Cardiac muscle cell (in vitro differentiated cells and primary cell): ENCODE results near the gene COMMD1. TPM values are rescaled to one million over a fixed set of nuclear protein-coding genes. Genes with fewer than 3 reads are reported as not detected.

ENCODE experiments used
- DNase-seq, 2 donors: peaks; one replicate each; pipeline versions ENCODE4 v3.0.0 to v3.0.0-alpha.2; 2010 to 2017; ENCODE audit warnings: low read depth in 1 of 2, low spot score in 1 of 2
- H3K27ac ChIP-seq: fragments of 200-600 bp; sonication (generic); 2 replicates; pipeline ENCODE4 v1.5.1; 2016
- H3K27me3 ChIP-seq: fragments of 200-600 bp; sonication (generic); 2 replicates; pipeline ENCODE4 v1.6.0; 2016; ENCODE audit warnings: control low read depth
- H3K36me3 ChIP-seq: fragments of 200-600 bp; sonication (generic); 2 replicates; pipeline ENCODE4 v1.5.1; 2016; ENCODE audit warnings: control low read depth
- H3K4me1 ChIP-seq: fragments of 200-600 bp; sonication (generic); 2 replicates; pipeline ENCODE4 v1.8.1; 2017; ENCODE audit warnings: low read depth, mild to moderate bottlenecking, mixed run types
- H3K4me3 ChIP-seq: fragments of 200-600 bp; sonication (generic); 2 replicates; pipeline ENCODE4 v1.5.1; 2016; ENCODE audit warnings: mild to moderate bottlenecking
- H3K9me3 ChIP-seq: fragments of 200-600 bp; sonication (generic); 2 replicates; pipeline ENCODE4 v1.5.1; 2017; ENCODE audit warnings: low read depth, mild to moderate bottlenecking, control low read depth
- polyA plus RNA-seq: library from polyadenylated mRNA; unstranded; fragments of >200 nt; fragmentation: Nextera tagmentation; extraction: Ambion mirVana; gene quantifications from 2 replicates; pipeline ENCODE4 v1.2.1, GENCODE V29; 2016
- total RNA-seq: library from RNA; depleted of rRNA; stranded (reverse); fragments of >200 nt; gene quantifications from 2 replicates; pipeline ENCODE4 v1.2.3, GENCODE V29; 2016
- TF ChIP-seq, protein P1 (sequence below): IDR thresholded peaks from 2 replicates; pipeline ENCODE4 v1.5.1; 2012; ENCODE audit warnings: low read depth, mild to moderate bottlenecking, low read length

COMMD1 gene
- total and polyA plus RNA-seq, 2 experiments from 2014 or later = 36.1 to 94.0 TPM

DNA sequence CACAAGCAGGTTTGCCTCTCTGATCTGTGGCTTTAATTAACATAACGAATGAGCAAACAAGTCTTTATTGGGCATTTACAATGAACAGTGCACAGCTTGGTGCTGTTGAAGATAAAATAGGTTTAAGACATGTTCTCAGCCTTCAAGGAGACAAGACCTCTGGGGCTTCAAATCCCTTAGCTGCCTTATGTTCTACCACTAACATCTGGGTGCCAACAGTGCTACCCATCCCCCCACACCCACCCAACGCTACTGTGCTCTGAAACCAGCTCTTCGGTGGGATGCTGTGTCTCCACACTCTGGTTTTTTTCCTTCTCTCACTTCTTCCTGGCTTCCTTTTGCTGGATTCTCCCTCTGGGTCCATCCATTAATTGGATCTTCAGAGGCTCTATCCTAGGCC is 276.4 kb downstream of the COMMD1 start:
- Histone ChIP-seq H3K27ac (no peak overlapping the region), H3K4me3 (no peak overlapping the region), H3K4me1 (peaks cover 9% of the 10 kb centered on the region), H3K36me3 (no peaks in the 10 kb centered on the region), H3K27me3 (no peaks in the 10 kb centered on the region), H3K9me3 (no peaks in the 10 kb centered on the region)
- no peak for DNase-seq
- TF ChIP-seq, protein P1, sequence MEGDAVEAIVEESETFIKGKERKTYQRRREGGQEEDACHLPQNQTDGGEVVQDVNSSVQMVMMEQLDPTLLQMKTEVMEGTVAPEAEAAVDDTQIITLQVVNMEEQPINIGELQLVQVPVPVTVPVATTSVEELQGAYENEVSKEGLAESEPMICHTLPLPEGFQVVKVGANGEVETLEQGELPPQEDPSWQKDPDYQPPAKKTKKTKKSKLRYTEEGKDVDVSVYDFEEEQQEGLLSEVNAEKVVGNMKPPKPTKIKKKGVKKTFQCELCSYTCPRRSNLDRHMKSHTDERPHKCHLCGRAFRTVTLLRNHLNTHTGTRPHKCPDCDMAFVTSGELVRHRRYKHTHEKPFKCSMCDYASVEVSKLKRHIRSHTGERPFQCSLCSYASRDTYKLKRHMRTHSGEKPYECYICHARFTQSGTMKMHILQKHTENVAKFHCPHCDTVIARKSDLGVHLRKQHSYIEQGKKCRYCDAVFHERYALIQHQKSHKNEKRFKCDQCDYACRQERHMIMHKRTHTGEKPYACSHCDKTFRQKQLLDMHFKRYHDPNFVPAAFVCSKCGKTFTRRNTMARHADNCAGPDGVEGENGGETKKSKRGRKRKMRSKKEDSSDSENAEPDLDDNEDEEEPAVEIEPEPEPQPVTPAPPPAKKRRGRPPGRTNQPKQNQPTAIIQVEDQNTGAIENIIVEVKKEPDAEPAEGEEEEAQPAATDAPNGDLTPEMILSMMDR = no peak

DNA sequence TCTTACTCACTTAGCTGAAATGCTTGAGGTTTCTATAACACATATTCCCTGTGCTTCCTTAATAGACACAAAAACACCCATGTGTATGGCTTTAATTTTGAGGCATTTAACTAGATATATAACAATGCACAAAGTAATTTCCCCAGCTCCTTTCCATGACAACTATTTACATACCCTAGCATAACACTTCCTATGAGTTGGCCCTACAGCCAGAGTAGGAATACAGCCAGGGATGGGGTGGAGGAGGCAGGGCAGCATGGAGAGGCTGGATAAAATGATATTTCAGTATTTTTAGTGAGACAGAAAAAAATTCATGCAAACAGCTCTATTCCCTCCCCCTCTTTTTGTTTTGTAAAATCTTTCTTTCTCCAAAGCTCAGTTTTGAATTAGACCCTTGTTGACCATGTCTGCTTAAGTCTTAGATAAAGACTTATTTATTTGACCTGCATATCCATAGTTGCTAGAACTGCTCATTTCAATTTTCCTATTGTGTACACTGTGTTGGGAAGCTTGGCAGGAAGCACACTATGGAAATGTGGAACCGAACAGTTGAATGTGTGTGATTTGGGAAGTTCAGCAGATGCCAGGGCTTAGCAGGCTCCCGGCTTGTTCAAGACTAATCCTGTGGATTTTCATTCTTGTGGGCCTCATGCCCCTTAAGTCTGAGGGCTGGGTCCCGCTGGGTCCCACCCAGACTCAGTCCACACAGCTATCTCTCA is 279.2 kb downstream of the COMMD1 start:
- no peak for DNase-seq
- Histone ChIP-seq H3K9me3 (no peaks in the 10 kb centered on the region), H3K36me3 (no peaks in the 10 kb centered on the region), H3K4me3 (no peak overlapping the region), H3K27me3 (no peaks in the 10 kb centered on the region), H3K4me1 (no peaks in the 10 kb centered on the region), H3K27ac (no peak overlapping the region)
- TF ChIP-seq, protein P1 = no peak

Other genes starting within 250 kb of the COMMD1 start
- gene FAM161A, start 51.6 kb upstream of the COMMD1 start, total RNA-seq = 3.3 and 4.5 TPM in 2 replicates
- gene FAM161A, start 51.6 kb upstream of the COMMD1 start, polyA plus RNA-seq = 9.4 and 11.5 TPM in 2 replicates
- gene CCT4, start 17.0 kb upstream of the COMMD1 start, total RNA-seq = 123 and 125 TPM in 2 replicates
- gene CCT4, start 17.0 kb upstream of the COMMD1 start, polyA plus RNA-seq = 184 and 228 TPM in 2 replicates